Gastrocnemius medialis (tissue), 4 donors: ENCODE measurements around the gene VPS8.

Experiments used
- POLR2A ChIP-seq, 2 donors: fragments of 450-650 bp; IDR thresholded peaks; one replicate each; pipeline ENCODE4 v1.6.1; 2017; ENCODE audit warnings: antibody characterized with exemption in 2 of 2, mild to moderate bottlenecking in 2 of 2, moderate library complexity in 2 of 2
- TF ChIP-seq, protein P1 (sequence below), 5 experiments: fragments of 450-650 bp in 3 of 5; fragments of 200-600 bp in 2 of 5; sonication (generic) in 2 of 5; IDR thresholded peaks in 4 of 5; conservative IDR thresholded peaks in 1 of 5; 1 replicate in 4 of 5; 2 replicates in 1 of 5; pipeline ENCODE4 v1.5.1; 2016 to 2019; ENCODE audit warnings: antibody characterized with exemption in 5 of 5, mild to moderate bottlenecking in 3 of 5, moderate library complexity in 3 of 5

DNA sequence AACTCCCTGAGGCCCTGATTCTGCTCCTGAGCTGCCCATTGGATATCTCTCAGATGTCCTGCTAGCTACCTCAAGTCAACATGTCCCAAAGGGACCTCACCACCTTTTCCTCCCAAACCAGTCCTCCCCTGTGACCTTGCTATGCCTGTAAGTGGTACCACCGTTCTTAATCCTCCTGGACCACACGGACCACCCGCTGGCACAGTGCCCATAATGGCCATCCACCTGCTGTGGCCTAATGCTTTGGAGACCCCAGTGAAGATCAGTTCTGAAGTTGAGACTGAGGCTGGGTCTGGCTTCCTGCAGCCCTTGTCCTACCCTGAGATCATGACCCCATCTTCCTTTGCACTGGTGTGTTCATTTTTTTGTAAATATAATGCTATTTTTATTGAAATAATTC lies 15.0 kb upstream of the VPS8 start:
- TF ChIP-seq, protein P1, sequence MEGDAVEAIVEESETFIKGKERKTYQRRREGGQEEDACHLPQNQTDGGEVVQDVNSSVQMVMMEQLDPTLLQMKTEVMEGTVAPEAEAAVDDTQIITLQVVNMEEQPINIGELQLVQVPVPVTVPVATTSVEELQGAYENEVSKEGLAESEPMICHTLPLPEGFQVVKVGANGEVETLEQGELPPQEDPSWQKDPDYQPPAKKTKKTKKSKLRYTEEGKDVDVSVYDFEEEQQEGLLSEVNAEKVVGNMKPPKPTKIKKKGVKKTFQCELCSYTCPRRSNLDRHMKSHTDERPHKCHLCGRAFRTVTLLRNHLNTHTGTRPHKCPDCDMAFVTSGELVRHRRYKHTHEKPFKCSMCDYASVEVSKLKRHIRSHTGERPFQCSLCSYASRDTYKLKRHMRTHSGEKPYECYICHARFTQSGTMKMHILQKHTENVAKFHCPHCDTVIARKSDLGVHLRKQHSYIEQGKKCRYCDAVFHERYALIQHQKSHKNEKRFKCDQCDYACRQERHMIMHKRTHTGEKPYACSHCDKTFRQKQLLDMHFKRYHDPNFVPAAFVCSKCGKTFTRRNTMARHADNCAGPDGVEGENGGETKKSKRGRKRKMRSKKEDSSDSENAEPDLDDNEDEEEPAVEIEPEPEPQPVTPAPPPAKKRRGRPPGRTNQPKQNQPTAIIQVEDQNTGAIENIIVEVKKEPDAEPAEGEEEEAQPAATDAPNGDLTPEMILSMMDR (IDR thresholded peaks at IDR 0.05 in 4 of 5, conservative IDR thresholded peaks at IDR 0.05 in 1 of 5): no peak
- TF ChIP-seq POLR2A (IDR thresholded peaks at IDR 0.05): no peak
